H1 (cell line): ENCODE measurements around the gene FCAMR. TPM values are rescaled to one million over a fixed set of nuclear protein-coding genes. Genes with fewer than 3 reads are reported as not detected.

Source experiments
- CTCF ChIA-PET: fragments of 300-600 bp; sonication (Branson Sonifier 250); formaldehyde crosslinking; loops from one replicate; lab custom pipeline; 2021; ENCODE audit not compliant: partially characterized antibody; lab: Charles Lee
- POLR2A ChIA-PET: fragments of 300-600 bp; sonication (Branson Sonifier 250); formaldehyde crosslinking; loops from one replicate; lab custom pipeline; 2021; ENCODE audit warnings: inconsistent platforms; ENCODE audit not compliant: partially characterized antibody; lab: Charles Lee
- DNase-seq, 2 experiments: peaks; one replicate each; pipeline versions ENCODE4 v3.0.0 to v3.0.0-alpha.2; 2010 to 2022; ENCODE audit warnings: low spot score in 2 of 2, low read depth in 1 of 2, mixed read lengths in 1 of 2
- FAIRE-seq: peaks from 2 replicates; lab custom pipeline; 2011; peaks lifted over from hg19 to GRCh38; lab: Jason Lieb, UNC
- H2AFZ ChIP-seq: 2 replicates; pipeline ENCODE4 v1.8.1; 2012; ENCODE audit warnings: low read length, inconsistent platforms
- H2AK5ac ChIP-seq: 2 replicates; pipeline ENCODE4 v1.6.1; 2013; ENCODE audit warnings: low read depth, low read length
- H2BK120ac ChIP-seq: replicated peaks from 2 replicates; pipeline ENCODE3; 2013; ENCODE audit warnings: low read depth, low read length, inconsistent platforms
- H2BK12ac ChIP-seq: 2 replicates; pipeline ENCODE4 v1.6.1; 2013; ENCODE audit warnings: low read depth, low read length
- H2BK15ac ChIP-seq: 2 replicates; pipeline ENCODE4 v1.6.1; 2013; ENCODE audit warnings: low read length
- H2BK20ac ChIP-seq: 2 replicates; pipeline ENCODE4 v1.6.1; 2013; ENCODE audit warnings: low read length
- H2BK5ac ChIP-seq: 2 replicates; pipeline ENCODE4 v1.6.1; 2013; ENCODE audit warnings: low read depth, low read length
- H3K14ac ChIP-seq: 2 replicates; pipeline ENCODE4 v1.6.1; 2013; ENCODE audit warnings: inconsistent platforms; ENCODE audit not compliant: insufficient read length
- H3K18ac ChIP-seq: 2 replicates; pipeline ENCODE4 v1.6.1; 2013; ENCODE audit warnings: low read length; ENCODE audit errors: extremely low read depth
- H3K23ac ChIP-seq: 2 replicates; pipeline ENCODE4 v1.6.1; 2013; ENCODE audit warnings: inconsistent platforms; ENCODE audit not compliant: insufficient read length
- H3K23me2 ChIP-seq: 2 replicates; pipeline ENCODE4 v1.6.1; 2013; ENCODE audit warnings: low read depth, low read length
- H3K27ac ChIP-seq: 2 replicates; pipeline ENCODE4 v1.6.1; 2011; ENCODE audit warnings: low read depth, low read length, inconsistent platforms
- H3K27me3 ChIP-seq, 4 experiments: replicated peaks in 1 of 4; 1 replicate in 1 of 4; 2 replicates in 3 of 4; pipeline versions ENCODE4 v1.6.1 to v1.8.1; 2011 to 2013; ENCODE audit warnings: low read length in 3 of 4, mild to moderate bottlenecking in 3 of 4, inconsistent platforms in 2 of 4, mixed read lengths in 2 of 4, moderate library complexity in 1 of 4; ENCODE audit not compliant: control insufficient read depth in 3 of 4, insufficient read depth in 3 of 4; ENCODE audit errors: extremely low read depth in 1 of 4
- H3K36me3 ChIP-seq, 4 experiments: 2 replicates each; pipeline versions ENCODE4 v1.6.1 to v1.8.1; 2011 to 2013; ENCODE audit warnings: mild to moderate bottlenecking in 4 of 4, low read length in 3 of 4, moderate library complexity in 2 of 4, control low read depth in 1 of 4, inconsistent platforms in 1 of 4; ENCODE audit not compliant: insufficient read depth in 4 of 4, control insufficient read depth in 2 of 4
- H3K4ac ChIP-seq: replicated peaks from 2 replicates; pipeline ENCODE3; 2013; ENCODE audit warnings: low read length, low read depth, mixed read lengths, inconsistent platforms; ENCODE audit not compliant: insufficient read length
- H3K4me1 ChIP-seq, 4 experiments: replicated peaks in 1 of 4; 1 replicate in 1 of 4; 2 replicates in 3 of 4; pipeline versions ENCODE4 v1.6.1 to v1.8.1; 2011 to 2013; ENCODE audit warnings: low read length in 3 of 4, inconsistent platforms in 2 of 4, mixed read lengths in 1 of 4; ENCODE audit not compliant: insufficient read depth in 4 of 4, control insufficient read depth in 3 of 4
- H3K4me2 ChIP-seq, 2 experiments: 2 replicates each; pipeline versions ENCODE4 v1.6.1 to v1.8.1; 2011 to 2013; ENCODE audit warnings: low read depth in 2 of 2, low read length in 2 of 2, control low read depth in 1 of 2, inconsistent platforms in 1 of 2, mild to moderate bottlenecking in 1 of 2; ENCODE audit not compliant: insufficient read depth in 1 of 2
- H3K4me3 ChIP-seq, 4 experiments: fragments of 200-600, 300-600 bp in 1 of 4; sonication (generic), shearing (Covaris generic), sonication (Bioruptor Twin) in 1 of 4; 2 replicates each; pipeline versions ENCODE4 v1.5.1 to v1.8.1; 2011 to 2016; ENCODE audit warnings: low read length in 4 of 4, low read depth in 3 of 4, control low read depth in 2 of 4, inconsistent platforms in 2 of 4, mild to moderate bottlenecking in 2 of 4, mixed read lengths in 1 of 4, moderate library complexity in 1 of 4; ENCODE audit not compliant: insufficient read depth in 2 of 4; ENCODE audit errors: extremely low read depth in 1 of 4
- H3K56ac ChIP-seq: replicated peaks from 2 replicates; pipeline ENCODE3; 2013; ENCODE audit warnings: low read depth, mild to moderate bottlenecking, mixed read lengths, low read length, inconsistent platforms; ENCODE audit not compliant: insufficient read length
- H3K79me1 ChIP-seq: 2 replicates; pipeline ENCODE4 v1.6.1; 2013; ENCODE audit warnings: low read depth, low read length, control low read depth
- H3K79me2 ChIP-seq, 2 experiments: 2 replicates each; pipeline versions ENCODE4 v1.6.1 to v1.8.1; 2012 to 2013; ENCODE audit warnings: low read length in 2 of 2, mild to moderate bottlenecking in 2 of 2, inconsistent platforms in 1 of 2; ENCODE audit not compliant: insufficient read depth in 2 of 2, control insufficient read depth in 1 of 2
- H3K9ac ChIP-seq, 4 experiments: replicated peaks in 1 of 4; 1 replicate in 1 of 4; 2 replicates in 3 of 4; pipeline versions ENCODE4 v1.6.1 to v1.8.1; 2011 to 2013; ENCODE audit warnings: low read depth in 3 of 4, low read length in 3 of 4, control low read depth in 2 of 4, mild to moderate bottlenecking in 2 of 4, moderate library complexity in 2 of 4, inconsistent platforms in 1 of 4; ENCODE audit errors: extremely low read depth in 1 of 4
- H3K9me3 ChIP-seq, 2 experiments: 2 replicates each; pipeline versions ENCODE4 v1.6.1 to v1.8.1; 2012 to 2013; ENCODE audit warnings: mild to moderate bottlenecking in 2 of 2, moderate library complexity in 2 of 2, control low read depth in 1 of 2, inconsistent platforms in 1 of 2, low read depth in 1 of 2, low read length in 1 of 2, mixed read lengths in 1 of 2; ENCODE audit not compliant: insufficient read depth in 2 of 2
- H4K20me1 ChIP-seq, 2 experiments: replicated peaks in 1 of 2; 2 replicates each; pipeline versions ENCODE3 to v1.8.1; 2011 to 2013; ENCODE audit warnings: inconsistent platforms in 2 of 2, low read length in 2 of 2, mild to moderate bottlenecking in 1 of 2; ENCODE audit not compliant: insufficient read depth in 2 of 2, control insufficient read depth in 1 of 2
- H4K5ac ChIP-seq: 2 replicates; pipeline ENCODE4 v1.6.1; 2013; ENCODE audit warnings: low read length, low read depth, mixed read lengths, inconsistent platforms; ENCODE audit not compliant: insufficient read length
- H4K8ac ChIP-seq: 2 replicates; pipeline ENCODE4 v1.8.0; 2013; ENCODE audit warnings: mild to moderate bottlenecking, moderate library complexity, low read length, inconsistent platforms; ENCODE audit not compliant: insufficient read depth; ENCODE audit errors: extremely low read depth
- H4K91ac ChIP-seq: replicated peaks from 2 replicates; pipeline ENCODE3; 2013; ENCODE audit warnings: low read length, mixed read lengths, inconsistent platforms; ENCODE audit not compliant: insufficient read length
- ATF2 ChIP-seq: IDR thresholded peaks from 2 replicates; pipeline ENCODE4 v1.6.1; 2012; ENCODE audit warnings: low read length, inconsistent platforms
- CHD1 ChIP-seq: IDR thresholded peaks from 2 replicates; pipeline ENCODE4 v1.6.1; 2012; ENCODE audit warnings: low read depth, low read length, improper control_type of control experiment
- EGR1 ChIP-seq: IDR thresholded peaks from 2 replicates; pipeline ENCODE4 v1.6.1; 2011; ENCODE audit warnings: low read depth, low read length, borderline replicate concordance
- MAX ChIP-seq: IDR thresholded peaks from 2 replicates; pipeline ENCODE4 v1.6.1; 2012; ENCODE audit warnings: inconsistent platforms
- SRF ChIP-seq: IDR thresholded peaks from 2 replicates; pipeline ENCODE4 v1.6.1; 2011; ENCODE audit warnings: mild to moderate bottlenecking, low read depth, low read length, moderate library complexity
- SUZ12 ChIP-seq: fragments of 200-600 bp; sonication (generic); IDR thresholded peaks from 2 replicates; pipeline ENCODE4 v1.6.1; 2012; ENCODE audit warnings: mild to moderate bottlenecking, inconsistent platforms, low read length, moderate library complexity, mixed read lengths
- WGBS, 2 experiments: shearing (Covaris generic) in 1 of 2; methylation state at CpG; one replicate each; pipeline versions ENCODE4 v1.1.6 to v1.1.7; 2013 to 2015; ENCODE audit warnings: low lambda C conversion rate in 2 of 2, mixed read lengths in 2 of 2, inconsistent platforms in 1 of 2, low coverage in 1 of 2, missing lambda C conversion rate in 1 of 2; ENCODE audit not compliant: insufficient replicate concordance in 2 of 2, insufficient coverage in 1 of 2, insufficient read length in 1 of 2; ENCODE audit errors: extremely low coverage in 1 of 2, missing lambda C conversion rate in 1 of 2; 5-methylcytosine and 5-hydroxymethylcytosine counted together
- polyA plus RNA-seq, 7 experiments: library from polyadenylated mRNA; depleted of rRNA in 3 of 7; stranded (reverse) in 5 of 7; unstranded in 2 of 7; fragments of >200 nt in 5 of 7; fragments of 200-250 nt in 2 of 7; gene quantifications; 1 replicate in 5 of 7; 2 replicates in 1 of 7; 4 replicates in 1 of 7; pipeline versions ENCODE4 v1.2.1 to v1.2.3, GENCODE V29; 2011 to 2013; ENCODE audit warnings: missing spikeins in 2 of 7, mixed read lengths in 2 of 7
- total RNA-seq: library from RNA; stranded (reverse); fragmentation: NEBNext Ultra II Directional; extraction: Animal tissue kit (Norgen Biotek cat#: 25700); gene quantifications from 2 replicates; pipeline ENCODE4 v1.2.1, GENCODE V29; 2021

The FCAMR gene
- total and polyA plus RNA-seq, 2 of the 8 experiments (the other 6 are each of a cell fraction or from before 2014, with no cell fraction given) = not detected

GRCh38 chr1:206954459-206955342 is 15.6 kb downstream of the FCAMR start:
- FAIRE-seq (no peak), DNase-seq (no peak)
- Histone ChIP-seq H3K18ac (no peak overlapping the region), H2BK15ac (no peak overlapping the region), H3K4me1 (no peaks in the 10 kb centered on the region), H4K5ac (no peak overlapping the region), H2AFZ (no peak overlapping the region), H3K79me1 (no peaks in the 10 kb centered on the region), H4K8ac (no peak overlapping the region), H3K27ac (no peak overlapping the region), H3K9me3 (no peaks in the 10 kb centered on the region), H3K56ac (no peak overlapping the region), H3K79me2 (no peaks in the 10 kb centered on the region), H3K23ac (no peak overlapping the region), H3K23me2 (no peaks in the 10 kb centered on the region), H2BK20ac (no peak overlapping the region), H3K14ac (no peak overlapping the region), H3K4ac (no peak overlapping the region), H2AK5ac (no peak overlapping the region), H2BK120ac (no peak overlapping the region), H4K91ac (no peak overlapping the region), H3K27me3 (peaks cover 0 to 3% (median 0%) of the 10 kb centered on the region in 4 experiments; a peak in 1 of 7 replicates), H3K4me3 (no peak overlapping the region), H2BK12ac (no peak overlapping the region), H3K4me2 (no peak overlapping the region), H3K36me3 (no peaks in the 10 kb centered on the region), H3K9ac (no peak overlapping the region), H4K20me1 (no peaks in the 10 kb centered on the region), H2BK5ac (no peak overlapping the region)
- 88% methylated on average over 10 of the region's 10 CpGs; no CpG with 5 or more reads in 1 of the 2 experiments for whole genome bisulfite sequencing, 2 experiments
- ChIA-PET POLR2A (no interaction called here), CTCF (interaction anchor here (0.8 to 9.3 kb wide), 9 partner anchors 8 to 146 kb away, joined by 3 to 77 read pairs (median 5); partner anchors contain the start of gene IL20)
- TF ChIP-seq MAX = no peak
- TF ChIP-seq ATF2 = no peak
- no peak for TF ChIP-seq CHD1
- TF ChIP-seq EGR1 = no peak
- TF ChIP-seq SRF = no peak
- TF ChIP-seq SUZ12 = no peak
